Measurements from ENCODE around the gene CMPK2.
A peak's percentile ranks its signal among the peaks of the same experiment; 100 is the strongest.

The CMPK2 gene

DNA sequence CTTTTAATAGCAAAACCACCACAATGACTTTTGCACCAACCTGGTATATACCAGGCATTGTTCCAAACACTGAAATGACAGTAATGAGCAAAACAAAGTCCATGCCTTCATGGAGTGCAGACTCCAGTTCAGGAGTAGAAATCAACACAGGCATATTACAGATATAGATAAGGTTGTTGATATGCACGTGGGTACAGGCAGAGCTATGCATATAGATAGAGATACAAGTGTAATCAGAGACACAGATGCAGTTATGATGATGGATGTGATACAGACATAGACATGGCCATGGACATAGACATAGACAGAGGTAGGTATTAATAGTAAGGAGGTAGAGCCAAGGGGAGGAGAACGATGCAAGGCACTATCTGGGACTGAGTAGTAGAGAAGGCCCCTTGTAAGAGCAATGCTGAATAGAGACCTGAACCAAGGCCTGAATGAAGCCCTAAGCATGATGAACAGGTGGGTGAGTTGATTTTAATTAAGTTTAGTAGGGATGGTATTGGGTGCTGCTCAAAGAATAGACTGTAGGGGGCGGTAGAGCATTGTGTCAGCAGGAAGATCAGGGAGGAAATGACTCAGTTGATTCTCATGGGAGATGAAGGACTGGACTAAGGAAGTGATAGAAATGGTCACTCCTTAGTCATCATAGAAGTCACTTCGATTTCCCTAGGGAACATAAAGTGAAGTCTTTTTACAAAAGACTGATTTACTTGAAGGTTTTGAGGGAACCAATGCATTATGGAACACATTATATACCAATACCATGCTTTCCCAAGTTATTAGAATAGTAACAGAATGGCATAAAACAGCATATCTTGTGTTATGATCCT, 39.4 kb downstream of the CMPK2 start:
- no peaks in the 10 kb centered on the region for H3K27me3 ChIP-seq (ENCODE audit: insufficient read depth, low read length, poor library complexity)
- H3K27ac ChIP-seq (ENCODE audit: low read length) = peak overlapping the region; percentile 65
- no peak for TF ChIP-seq EZH2 (IDR thresholded peaks at IDR 0.05; ENCODE audit: borderline replicate concordance, low read depth, low read length, severe bottlenecking)
- TF ChIP-seq, protein P1, sequence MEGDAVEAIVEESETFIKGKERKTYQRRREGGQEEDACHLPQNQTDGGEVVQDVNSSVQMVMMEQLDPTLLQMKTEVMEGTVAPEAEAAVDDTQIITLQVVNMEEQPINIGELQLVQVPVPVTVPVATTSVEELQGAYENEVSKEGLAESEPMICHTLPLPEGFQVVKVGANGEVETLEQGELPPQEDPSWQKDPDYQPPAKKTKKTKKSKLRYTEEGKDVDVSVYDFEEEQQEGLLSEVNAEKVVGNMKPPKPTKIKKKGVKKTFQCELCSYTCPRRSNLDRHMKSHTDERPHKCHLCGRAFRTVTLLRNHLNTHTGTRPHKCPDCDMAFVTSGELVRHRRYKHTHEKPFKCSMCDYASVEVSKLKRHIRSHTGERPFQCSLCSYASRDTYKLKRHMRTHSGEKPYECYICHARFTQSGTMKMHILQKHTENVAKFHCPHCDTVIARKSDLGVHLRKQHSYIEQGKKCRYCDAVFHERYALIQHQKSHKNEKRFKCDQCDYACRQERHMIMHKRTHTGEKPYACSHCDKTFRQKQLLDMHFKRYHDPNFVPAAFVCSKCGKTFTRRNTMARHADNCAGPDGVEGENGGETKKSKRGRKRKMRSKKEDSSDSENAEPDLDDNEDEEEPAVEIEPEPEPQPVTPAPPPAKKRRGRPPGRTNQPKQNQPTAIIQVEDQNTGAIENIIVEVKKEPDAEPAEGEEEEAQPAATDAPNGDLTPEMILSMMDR (IDR thresholded peaks at IDR 0.05; ENCODE audit: borderline replicate concordance, extremely low read depth, low read length, poor library complexity, severe bottlenecking) = peak; percentile 98
- H2AFZ ChIP-seq (ENCODE audit: low read depth, low read length) = no peak overlapping the region
- no peaks in the 10 kb centered on the region for H3K79me2 ChIP-seq (ENCODE audit: insufficient read depth, low read length)
- H3K4me2 ChIP-seq (ENCODE audit: insufficient read depth, low read length) = 0 out of 2 replicates have a peak overlapping the region, but pooled peaks have one; percentile 7
- H4K20me1 ChIP-seq (ENCODE audit: insufficient read depth, low read length) = no peaks in the 10 kb centered on the region
- H3K4me3 ChIP-seq (ENCODE audit: low read depth in 1 of 2, low read length in 2 of 2) = no peak overlapping the region
- peaks cover 8% of the 10 kb centered on the region for H3K9me3 ChIP-seq (ENCODE audit: insufficient read depth, low read length, severe bottlenecking)
- H3K9ac ChIP-seq (ENCODE audit: low read depth, low read length) = no peak overlapping the region
- H3K36me3 ChIP-seq (ENCODE audit: insufficient read depth, low read length) = no peaks in the 10 kb centered on the region
- peak; percentile 94 for ATAC-seq (ENCODE audit: insufficient read depth, low read depth)
- peak; percentile 77 for DNase-seq
- peaks cover 8% of the 10 kb centered on the region for H3K4me1 ChIP-seq (ENCODE audit: insufficient read depth, low read length)

DNA sequence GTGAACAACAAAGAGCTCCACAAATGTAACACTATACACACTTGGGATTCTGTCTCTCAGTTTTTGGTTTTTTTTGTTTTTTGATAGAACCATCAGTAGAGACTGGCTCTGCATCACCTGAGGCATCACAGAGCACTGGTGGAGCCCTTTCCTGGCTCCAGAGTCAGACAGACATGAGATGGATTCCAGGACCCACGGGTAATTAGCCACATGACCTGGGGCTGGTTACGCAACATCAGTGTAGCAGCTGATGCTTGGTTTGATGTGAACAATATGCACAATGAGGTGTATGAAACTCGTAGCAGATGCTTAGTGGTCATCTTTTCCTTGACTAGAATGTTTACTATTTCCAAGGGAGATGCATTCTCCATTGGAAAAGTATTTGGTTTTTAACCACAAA, 40.7 kb downstream of the CMPK2 start:
- Histone ChIP-seq H3K27ac (ENCODE audit: low read length) (no peak overlapping the region), H3K36me3 (ENCODE audit: insufficient read depth, low read length) (no peaks in the 10 kb centered on the region), H3K27me3 (ENCODE audit: insufficient read depth, low read length, poor library complexity) (no peaks in the 10 kb centered on the region), H2AFZ (ENCODE audit: low read depth, low read length) (no peak overlapping the region), H3K9me3 (ENCODE audit: insufficient read depth, low read length, severe bottlenecking) (no peaks in the 10 kb centered on the region), H3K4me1 (ENCODE audit: insufficient read depth, low read length) (peaks cover 8% of the 10 kb centered on the region), H4K20me1 (ENCODE audit: insufficient read depth, low read length) (no peaks in the 10 kb centered on the region), H3K79me2 (ENCODE audit: insufficient read depth, low read length) (no peaks in the 10 kb centered on the region), H3K4me3 (ENCODE audit: low read depth in 1 of 2, low read length in 2 of 2) (no peak overlapping the region), H3K9ac (ENCODE audit: low read depth, low read length) (no peak overlapping the region), H3K4me2 (ENCODE audit: insufficient read depth, low read length) (no peak overlapping the region)
- no peak for TF ChIP-seq EZH2 (IDR thresholded peaks at IDR 0.05; ENCODE audit: borderline replicate concordance, low read depth, low read length, severe bottlenecking)
- TF ChIP-seq, protein P1 (IDR thresholded peaks at IDR 0.05; ENCODE audit: borderline replicate concordance, extremely low read depth, low read length, poor library complexity, severe bottlenecking) = no peak
- DNase-seq (no peak), ATAC-seq (ENCODE audit: insufficient read depth, low read depth) (no peak)

DNA sequence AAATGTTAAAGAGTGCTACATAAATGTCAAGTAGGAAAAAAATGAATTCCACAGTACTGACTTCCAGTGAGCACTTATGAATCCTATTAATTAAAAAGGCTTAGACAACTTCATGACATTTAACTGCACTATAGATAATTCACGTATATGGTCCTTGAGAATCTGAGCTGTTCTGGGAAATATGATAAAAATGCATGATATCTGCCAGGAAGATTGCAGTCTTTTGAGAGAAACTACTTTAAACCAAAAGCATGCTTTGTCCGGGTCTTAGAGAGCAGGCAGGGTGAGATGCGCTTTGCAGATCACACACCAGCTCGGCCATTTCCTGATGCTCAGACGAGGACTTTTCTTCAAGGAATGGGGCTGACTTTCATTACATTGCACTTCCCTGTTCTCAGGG, 42.6 kb downstream of the CMPK2 start:
- peaks cover 8% of the 10 kb centered on the region for H3K4me1 ChIP-seq (ENCODE audit: insufficient read depth, low read length)
- no peak for ATAC-seq (ENCODE audit: insufficient read depth, low read depth)
- H3K4me2 ChIP-seq (ENCODE audit: insufficient read depth, low read length) = no peak overlapping the region
- H3K27me3 ChIP-seq (ENCODE audit: insufficient read depth, low read length, poor library complexity) = no peaks in the 10 kb centered on the region
- no peaks in the 10 kb centered on the region for H3K36me3 ChIP-seq (ENCODE audit: insufficient read depth, low read length)
- no peak overlapping the region for H2AFZ ChIP-seq (ENCODE audit: low read depth, low read length)
- no peaks in the 10 kb centered on the region for H3K9me3 ChIP-seq (ENCODE audit: insufficient read depth, low read length, severe bottlenecking)
- H3K79me2 ChIP-seq (ENCODE audit: insufficient read depth, low read length) = no peaks in the 10 kb centered on the region
- DNase-seq = no peak
- H4K20me1 ChIP-seq (ENCODE audit: insufficient read depth, low read length) = no peaks in the 10 kb centered on the region
- no peak overlapping the region for H3K4me3 ChIP-seq (ENCODE audit: low read depth in 1 of 2, low read length in 2 of 2)
- no peak for TF ChIP-seq EZH2 (IDR thresholded peaks at IDR 0.05; ENCODE audit: borderline replicate concordance, low read depth, low read length, severe bottlenecking)
- TF ChIP-seq, protein P1 (IDR thresholded peaks at IDR 0.05; ENCODE audit: borderline replicate concordance, extremely low read depth, low read length, poor library complexity, severe bottlenecking) = no peak
- H3K9ac ChIP-seq (ENCODE audit: low read depth, low read length) = no peak overlapping the region
- no peak overlapping the region for H3K27ac ChIP-seq (ENCODE audit: low read length)
